NCI-H2171 (cell line): ENCODE data around the gene PPM1J.
A peak's percentile ranks its signal among the peaks of the same experiment; 100 is the strongest.
"Not testable (repeated sequence)": the region's sequence is repeated elsewhere in the genome, so short reads cannot be mapped to it uniquely, and the experiment has no call there.

ENCODE experiments used
- DNase-seq: peaks from one replicate; lab custom pipeline; 2025; lab: John Stamatoyannopoulos, UW

Gene PPM1J, protein sequence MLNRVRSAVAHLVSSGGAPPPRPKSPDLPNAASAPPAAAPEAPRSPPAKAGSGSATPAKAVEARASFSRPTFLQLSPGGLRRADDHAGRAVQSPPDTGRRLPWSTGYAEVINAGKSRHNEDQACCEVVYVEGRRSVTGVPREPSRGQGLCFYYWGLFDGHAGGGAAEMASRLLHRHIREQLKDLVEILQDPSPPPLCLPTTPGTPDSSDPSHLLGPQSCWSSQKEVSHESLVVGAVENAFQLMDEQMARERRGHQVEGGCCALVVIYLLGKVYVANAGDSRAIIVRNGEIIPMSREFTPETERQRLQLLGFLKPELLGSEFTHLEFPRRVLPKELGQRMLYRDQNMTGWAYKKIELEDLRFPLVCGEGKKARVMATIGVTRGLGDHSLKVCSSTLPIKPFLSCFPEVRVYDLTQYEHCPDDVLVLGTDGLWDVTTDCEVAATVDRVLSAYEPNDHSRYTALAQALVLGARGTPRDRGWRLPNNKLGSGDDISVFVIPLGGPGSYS

DNA sequence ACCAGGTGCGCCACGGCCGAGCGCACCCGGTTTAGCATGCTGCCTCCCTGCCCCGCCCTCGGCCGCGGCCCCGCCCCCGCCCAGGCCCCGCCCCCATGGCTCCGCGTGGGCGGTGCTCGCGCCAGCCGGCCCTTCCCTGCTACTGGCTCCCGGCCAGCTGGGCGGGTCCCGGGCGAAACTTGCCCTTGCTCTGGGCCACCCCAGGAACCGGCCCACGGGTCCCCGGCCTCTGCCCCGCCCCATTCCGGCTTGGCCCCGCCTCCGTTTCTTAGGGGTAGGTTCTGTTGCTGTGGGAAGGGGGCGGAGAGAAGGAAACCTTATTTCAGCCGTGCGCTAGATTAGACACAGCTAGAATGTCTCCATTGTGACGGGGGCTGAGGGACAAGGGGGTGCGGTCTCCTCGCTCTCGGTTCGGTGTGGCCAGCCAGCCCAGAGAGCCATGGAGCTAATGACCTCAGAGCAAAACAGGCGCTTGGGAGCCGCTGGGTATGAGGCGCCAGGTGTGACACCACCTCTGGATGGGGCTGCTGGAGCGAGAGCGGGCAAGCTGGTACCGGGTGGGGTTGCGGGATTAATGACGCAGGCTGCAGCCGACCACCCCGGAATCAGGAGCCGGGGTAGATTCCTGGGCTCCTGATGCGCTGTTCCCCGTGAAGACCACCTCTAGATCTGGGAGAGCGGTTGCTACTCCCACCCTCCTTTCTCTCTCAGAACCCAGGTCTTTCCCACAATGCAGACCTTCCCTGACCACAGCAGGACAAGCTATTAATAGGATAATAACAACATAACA, at the start of gene PPM1J:
TSS of gene PPM1J (minus strand) at position 69 of the 790 bp plus-strand sequence. CDS start at position 38, 31 bp downstream.
- DNase-seq = peak; percentile 80

DNA sequence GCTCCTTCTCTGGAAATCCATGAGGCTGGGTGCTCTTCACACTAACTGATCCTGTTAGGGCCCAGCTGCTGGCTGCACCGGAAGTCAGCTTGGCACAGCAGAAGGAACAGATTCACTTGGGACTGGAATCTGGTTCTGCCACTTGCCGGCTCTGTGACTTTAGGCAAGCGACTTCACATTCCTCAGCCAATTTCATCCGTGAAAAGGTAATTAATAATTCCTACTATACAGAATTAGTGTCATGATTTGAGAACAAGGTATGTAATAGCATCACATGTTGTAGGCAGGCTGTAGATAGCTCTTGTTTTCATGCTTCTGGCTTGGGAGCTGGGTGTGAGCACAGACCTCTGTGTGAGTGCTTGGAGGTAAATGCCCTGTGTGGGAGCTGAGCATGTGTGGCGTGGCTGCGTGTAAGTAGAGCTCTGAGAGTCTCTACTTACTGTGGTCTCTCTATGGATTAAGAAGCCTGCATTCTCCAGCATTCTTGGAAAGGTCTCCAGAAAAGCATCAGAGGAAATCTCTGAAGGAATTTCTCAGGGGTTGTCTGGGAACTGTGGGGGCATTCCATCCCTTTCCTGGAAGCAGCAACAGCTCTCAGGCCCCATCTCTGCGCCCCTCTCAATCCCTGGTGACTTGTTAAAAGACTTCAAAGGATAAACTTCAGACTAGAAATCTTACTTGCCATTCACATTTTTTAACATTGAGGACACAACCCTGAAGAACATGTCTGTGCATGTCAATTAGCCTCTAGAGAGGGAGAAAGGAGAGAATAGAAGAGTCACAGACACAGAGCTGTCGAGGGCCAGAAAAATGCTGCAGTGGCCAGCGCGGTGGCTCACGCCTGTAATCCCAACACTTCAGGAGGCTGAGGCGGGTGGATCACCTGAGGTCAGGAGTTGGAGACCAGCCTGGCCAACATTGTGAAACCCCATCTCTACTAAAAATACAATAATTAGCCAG, 47.7 kb upstream of the PPM1J start:
- DNase-seq = peak; percentile 30

DNA sequence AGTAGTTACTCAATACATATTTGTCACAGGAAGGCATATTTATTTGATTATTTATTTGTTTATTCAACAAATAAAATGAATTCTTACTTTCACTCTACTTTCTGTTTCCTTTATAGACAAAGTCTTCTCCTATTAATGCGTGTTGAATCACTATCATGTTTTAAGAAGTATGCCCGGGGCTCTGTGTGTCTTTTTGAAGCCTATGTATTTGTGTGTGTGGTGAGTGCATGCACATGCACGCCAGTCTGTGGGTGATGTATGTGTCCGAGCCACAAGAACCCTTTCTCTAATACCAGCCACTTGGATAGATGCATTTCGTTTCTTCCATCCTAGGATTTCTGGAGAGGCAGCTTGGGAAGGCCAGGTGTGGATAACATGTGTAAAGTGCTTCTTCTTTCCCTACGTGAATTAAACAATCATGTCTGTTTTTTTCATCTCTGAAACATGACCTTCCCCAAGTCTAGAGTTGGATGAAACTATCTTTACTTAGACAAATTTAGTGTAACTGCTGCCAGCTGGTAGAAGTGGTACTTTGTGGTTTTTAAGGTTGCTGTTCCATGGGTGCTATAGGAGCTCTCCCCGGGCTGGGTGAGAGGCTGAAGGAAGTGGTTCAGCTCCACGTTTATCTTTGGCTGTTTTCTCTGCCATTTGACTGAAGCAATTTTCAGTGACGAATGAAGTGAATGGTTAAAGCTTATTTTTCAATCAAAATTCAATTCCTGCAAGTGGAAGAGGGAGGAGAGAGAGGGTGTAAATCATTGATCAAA, 46.8 kb upstream of the PPM1J start:
- no peak for DNase-seq

DNA sequence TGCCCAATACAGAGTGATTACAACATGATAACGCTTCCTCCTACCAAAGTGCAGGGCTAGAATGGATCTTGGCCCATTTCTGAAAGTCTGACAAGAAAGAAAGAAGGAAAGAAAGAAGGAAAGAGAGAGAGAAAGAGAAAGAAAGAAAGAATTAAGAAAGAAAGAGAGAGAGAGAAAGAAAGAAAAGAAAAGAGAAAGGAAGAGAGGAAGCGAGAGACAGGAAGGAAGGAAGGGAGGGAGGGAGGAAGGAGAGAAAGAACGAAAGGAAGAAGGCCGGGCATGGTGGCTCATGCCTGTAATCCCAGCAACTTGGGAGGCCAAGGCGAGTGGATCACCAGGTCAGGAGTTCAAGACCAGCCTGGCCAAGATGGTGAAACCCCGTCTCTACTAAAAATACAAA, 44.1 kb upstream of the PPM1J start:
- DNase-seq = no peak

DNA sequence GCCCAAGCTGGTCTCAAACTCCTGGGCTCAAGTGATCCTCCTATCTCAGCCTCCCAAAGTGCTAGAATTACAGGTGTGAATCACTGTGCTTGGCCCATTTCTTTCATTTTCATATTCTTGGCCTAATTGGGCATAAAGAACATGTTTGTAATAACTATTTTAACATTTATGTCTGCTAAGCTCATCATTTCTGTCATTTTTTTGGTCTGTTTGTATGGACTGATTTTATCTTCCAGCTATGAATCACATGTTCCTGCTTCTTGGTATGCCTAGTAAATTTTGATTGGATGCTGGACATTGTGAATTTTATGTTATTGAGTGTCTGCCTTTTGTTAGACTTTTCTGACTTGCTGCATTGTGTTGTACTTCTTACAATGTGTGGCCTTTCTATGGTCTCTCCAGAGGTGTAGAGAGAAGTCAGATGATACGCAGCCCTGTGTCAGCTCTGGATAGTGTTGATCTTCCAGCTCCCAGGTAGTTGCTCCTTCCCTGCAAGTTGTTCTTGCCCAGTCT, 39.0 kb upstream of the PPM1J start:
- DNase-seq = no peak

DNA sequence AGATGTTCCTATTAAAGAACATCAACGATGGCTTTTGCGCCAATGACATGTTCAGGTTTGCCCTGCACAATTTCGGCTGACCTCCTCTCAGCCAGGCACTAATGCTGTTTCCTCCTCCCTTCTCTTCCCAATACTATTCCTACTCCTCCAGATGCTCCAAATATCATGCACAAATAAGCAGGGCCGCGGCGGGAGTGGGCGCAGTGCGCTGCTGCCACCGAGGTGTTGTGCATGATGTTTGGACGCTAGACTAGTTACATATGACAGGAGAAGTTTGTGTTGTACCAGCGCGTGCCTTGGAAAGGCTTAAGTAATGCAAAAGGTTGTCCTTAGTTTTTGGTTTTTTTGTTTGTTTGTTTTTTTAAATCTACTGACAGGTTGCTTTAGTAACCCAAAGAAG, 33.3 kb upstream of the PPM1J start:
- DNase-seq = no peak

DNA sequence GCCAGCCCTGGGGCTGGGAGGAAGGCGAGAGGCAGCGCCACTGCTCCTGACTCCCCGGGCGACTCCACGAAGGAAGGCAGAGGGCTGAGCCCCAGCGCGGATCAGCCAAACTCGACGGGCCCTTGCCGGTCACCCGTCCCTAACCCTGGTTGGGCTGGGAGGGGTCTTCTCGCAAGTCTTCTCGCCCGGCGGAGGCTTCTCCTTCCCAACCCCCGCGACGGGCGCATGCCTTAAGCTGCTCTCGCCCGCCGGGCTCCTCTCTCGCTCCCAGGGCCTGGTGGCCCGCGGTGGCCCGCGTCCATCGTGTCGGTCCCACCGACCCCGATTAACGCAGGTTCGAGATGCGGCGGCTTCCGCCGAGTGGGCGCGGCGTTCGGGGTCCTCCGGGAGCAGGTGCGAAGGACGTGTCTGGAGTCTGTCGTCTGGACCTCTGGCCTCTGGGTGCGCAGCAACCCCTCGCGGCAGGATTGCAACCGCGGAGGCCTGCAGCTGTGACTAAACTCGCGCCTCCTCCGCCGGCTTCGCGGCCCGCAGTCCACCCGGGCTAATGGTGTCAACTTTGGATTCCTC, 29.0 kb upstream of the PPM1J start:
- DNase-seq = no peak

DNA sequence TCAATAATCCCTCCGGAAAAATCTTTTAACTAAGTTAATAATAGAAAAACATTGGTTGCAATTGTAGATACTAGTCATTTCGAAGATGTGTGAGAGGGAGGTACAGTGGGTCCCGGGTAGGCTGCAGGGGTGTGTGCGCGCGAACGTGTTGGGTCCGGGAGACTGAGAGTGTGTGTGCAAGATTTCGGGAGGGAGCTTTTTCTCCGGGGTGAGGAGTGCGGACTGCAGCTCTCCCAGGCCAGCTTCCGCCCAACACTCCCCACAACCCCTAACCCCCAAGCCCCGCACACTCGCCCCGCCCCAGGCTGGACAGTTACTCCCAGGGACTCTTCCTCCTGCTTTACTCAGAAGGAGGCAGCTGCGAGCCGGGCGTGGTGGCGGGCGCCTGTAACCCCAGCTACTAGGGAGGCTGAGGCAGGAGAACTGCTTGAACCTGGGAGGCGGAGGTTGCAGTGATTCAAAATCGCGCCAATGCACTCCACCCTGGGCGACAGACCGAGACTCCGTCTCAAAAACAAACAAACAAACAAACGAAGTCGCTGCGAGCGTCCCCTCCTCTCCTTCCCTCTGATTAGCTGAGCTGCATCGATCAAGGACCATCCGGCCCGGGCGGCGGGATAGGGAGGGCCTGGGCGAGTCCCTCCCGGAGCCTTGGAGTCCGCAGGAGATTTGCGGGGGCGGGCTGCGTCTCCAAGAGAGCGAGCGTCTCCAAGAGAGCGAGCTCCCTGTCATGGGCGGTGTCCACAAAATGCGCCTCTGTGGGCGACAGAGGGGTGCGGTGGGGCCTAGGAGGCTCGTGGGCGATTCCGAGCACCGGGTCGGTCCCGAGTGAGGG, 28.3 kb upstream of the PPM1J start:
- no peak for DNase-seq

DNA sequence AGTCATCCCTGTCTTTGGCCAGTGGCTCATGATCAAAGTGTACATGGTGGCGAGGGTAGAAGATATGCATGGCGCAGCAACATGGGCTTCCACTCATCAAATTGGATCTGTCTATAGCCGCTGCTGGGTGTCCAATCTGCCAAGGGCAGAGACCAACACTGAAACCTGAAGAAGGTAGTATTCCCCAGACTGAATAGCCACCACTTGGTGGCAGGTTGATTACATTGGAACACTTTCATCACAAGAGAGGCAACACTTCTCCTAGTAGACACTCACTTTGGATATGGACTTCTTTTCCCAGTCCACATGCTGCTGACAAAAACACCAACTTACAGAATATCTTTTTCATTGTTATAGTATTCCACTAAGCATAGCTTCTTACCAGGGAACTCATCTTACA, 22.4 kb upstream of the PPM1J start:
- no peak for DNase-seq

DNA sequence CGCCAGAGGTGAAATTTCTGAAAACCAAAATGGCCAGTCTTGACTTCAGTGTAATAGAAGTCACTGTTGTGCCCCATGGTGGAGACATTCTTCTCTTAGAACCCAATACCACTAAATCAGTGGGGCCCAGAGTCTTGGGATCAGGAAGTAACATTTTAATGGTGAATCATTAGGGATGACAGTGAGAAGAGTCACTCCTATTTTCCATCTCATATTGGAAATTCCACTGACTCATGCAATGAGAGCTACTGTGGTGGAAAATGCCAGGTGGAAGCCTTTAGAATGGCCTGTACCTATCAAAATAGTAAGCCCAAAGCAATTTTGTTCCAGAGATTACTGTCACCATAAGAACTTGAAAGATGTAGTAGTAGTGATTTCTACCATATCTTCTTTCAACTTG, 20.6 kb upstream of the PPM1J start:
- no peak for DNase-seq

DNA sequence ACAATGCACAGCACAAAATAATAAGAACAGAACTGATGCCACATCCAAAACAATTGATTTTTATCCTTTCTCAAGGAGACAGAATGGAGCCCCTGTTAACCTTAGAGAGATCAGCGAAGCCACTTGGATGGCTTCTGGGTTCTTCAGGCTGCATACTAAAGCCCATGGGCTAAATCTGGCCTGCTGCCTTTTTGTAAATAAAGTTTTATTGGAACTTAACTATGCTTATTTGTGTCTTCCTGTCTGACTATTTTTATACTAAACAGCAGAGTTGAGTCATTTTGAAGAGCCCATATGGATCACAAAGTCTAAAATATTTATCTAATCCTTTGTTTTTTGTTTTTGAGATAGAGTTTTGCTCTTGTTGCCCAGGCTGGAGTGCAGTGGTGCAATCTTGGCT, 16.3 kb upstream of the PPM1J start:
- no peak for DNase-seq

DNA sequence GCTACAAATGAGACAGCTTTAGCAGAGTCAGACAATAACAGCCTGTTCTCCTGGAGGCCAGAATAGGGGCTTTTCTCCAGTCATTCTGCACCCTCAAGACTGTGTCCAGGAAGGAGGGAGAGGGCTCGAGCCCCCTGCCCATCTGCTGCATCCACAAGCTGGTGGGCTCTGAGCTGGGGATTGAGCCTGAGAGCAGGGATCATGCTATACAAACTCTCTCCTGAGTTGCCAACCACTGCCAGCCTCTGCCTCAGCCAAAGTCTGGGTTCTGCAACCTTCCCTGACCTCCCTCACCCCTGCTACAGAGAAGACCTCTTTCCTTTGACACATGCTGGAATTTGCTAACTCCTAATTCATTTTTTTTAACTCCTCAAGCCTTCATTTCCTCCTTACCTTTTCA, 14.8 kb upstream of the PPM1J start:
- no peak for DNase-seq

DNA sequence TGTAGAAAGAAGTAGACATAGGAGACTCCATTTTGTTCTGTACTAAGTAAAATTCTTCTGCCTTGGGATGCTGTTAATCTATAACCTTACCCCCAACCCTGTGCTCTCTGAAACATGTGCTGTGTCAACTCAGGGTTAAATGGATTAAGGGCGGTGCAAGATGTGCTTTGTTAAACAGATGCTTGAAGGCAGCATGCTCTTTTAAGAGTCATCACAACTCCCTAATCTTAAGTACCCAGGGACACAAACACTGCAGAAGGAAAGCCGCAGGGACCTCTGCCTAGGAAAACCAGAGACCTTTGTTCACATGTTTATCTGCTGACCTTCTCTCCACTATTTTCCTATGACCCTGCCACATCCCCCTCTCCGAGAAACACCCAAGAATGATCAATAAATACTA, 13.9 kb upstream of the PPM1J start:
- DNase-seq = not testable (repeated sequence)

DNA sequence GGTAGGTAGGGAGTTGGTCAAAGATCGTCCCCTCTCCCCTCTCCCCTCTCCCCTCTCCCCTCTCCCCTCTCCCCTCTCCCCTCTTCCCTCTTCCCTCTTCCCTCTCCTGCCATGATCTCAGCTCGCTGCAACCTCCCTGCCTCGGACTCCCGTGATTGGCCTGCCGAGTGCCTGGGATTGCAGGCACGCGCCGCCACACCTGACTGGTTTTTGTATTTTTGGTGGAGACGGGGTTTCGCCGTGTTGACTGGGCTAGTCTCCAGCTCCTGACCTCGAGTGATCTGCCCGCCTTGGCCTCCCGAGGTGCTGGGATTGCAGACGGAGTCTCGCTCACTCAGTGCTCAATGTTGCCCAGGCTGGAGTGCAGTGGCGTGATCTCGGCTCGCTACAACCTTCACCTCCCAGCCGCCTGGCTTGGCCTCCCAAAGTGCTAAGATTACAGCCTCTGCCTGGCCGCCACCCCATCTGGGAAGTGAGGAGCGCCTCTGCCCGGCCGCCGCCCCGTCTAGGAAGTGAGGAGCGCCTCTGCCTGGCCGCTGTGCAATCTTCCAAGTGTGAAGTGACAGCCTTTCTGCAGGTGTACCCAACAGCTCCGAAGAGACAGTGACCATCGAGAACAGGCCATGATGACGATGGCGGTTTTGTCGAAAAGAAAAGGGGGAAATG, 13.3 kb upstream of the PPM1J start:
- not testable (repeated sequence) for DNase-seq

DNA sequence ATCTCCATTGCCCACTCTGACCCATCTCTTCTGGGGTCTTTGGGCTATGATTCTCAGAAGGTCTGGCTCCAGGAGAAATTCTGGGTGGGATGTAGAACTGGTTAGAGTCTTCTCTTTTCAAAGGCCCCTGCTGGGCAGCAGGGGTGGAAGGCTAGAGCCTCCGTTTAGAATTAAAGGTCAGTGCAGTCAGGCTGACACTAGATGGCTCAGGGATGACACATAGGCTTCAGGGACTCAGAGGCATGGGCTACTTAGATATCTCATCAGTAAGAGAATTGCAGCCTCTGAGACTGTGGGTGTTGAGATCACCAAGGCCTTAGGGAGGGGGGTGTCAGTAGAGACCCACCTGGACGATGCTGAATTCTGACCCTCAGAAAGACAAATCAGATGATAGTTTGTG, 12.6 kb upstream of the PPM1J start:
- no peak for DNase-seq

DNA sequence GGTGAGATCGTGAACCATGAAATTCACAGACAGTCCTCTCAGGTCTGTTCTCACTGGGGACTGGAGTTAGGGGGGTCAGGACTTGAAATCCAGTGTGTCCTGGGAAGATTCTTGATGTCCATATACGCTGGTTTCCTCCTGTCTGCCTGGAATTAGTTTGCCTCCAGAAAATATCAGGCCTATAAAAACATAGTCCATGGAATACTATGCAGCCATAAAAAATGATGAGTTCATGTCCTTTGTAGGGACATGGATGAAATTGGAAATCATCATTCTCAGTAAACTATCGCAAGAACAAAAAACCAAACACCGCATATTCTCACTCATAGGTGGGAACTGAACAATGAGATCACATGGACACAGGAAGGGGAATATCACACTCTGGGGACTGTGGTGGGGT, 9.1 kb upstream of the PPM1J start:
- not testable (repeated sequence) for DNase-seq

DNA sequence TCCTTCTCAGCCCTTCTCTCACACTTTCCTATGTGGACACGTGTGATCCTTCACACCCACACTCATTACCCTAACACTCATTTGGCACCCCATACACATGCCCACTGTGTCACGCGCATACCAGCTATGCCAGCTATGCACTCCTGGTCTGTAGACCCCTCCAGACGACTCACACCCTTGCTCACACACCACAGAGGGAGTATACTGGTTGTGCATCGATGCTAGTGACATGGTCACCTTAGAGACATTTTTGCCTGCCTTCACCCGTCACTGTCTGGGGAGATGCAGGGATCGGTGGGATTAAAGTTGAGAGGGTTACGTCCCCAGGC, 8.3 kb upstream of the PPM1J start:
- no peak for DNase-seq

DNA sequence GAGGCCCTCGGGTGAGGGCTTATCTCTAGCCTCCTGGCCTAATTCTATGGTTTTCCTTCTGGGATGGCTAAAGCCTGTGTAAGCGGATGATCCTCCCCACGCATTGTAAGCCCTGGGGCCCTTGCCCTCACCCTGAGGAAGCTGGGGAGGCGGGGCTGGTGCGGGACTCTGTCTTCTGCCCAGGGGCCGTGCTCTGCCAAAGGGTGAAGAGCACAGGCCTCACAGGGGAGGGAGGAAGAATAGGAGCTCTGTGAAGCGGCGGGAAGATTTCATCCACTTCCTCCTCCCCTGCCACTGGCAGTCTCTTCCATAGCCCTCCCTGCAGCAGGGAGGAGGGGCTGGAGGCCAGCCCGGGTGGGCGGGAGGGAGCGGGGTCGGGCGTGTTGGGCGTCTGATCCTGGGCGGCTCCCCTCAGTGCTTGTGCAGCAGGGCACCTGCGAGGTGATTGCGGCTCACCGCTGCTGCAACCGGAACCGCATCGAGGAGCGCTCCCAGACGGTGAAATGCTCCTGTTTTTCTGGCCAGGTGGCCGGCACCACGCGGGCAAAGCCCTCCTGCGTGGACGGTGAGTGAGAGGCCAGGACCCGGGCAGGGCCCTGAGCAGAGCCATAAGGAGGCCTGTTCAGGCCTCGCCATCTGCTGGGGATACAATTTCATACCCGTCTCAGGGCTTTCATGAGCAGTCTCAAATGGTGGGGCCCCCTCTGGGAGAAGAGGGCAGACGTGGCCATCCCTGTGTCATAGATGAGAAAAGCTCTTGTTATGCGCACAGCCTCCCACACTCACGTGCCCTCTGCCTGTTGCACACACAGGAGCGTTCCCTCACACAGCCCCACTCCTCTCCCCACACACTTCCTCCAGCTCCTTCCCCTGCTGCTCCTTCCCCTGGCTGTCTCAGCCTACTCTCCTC, 7.7 kb upstream of the PPM1J start:
- peak; percentile 58 for DNase-seq
